Ectodermal cell (in vitro differentiated cells): Measurements from ENCODE around the gene CCDC149.
A peak's percentile ranks its signal among the peaks of the same experiment; 100 is the strongest.
"Not testable (repeated sequence)": the region's sequence is repeated elsewhere in the genome, so short reads cannot be mapped to it uniquely, and the experiment has no call there.

Experiments used
- H3K27ac ChIP-seq: 2 replicates; pipeline ENCODE4 v1.7.0; 2013; ENCODE audit warnings: mild to moderate bottlenecking, low read depth, low read length; ENCODE audit not compliant: insufficient read depth, poor library complexity, severe bottlenecking
- H3K27me3 ChIP-seq: 2 replicates; pipeline ENCODE4 v1.7.0; 2013; ENCODE audit warnings: mild to moderate bottlenecking, low read length; ENCODE audit not compliant: insufficient read depth, control insufficient read depth, poor library complexity, severe bottlenecking
- H3K36me3 ChIP-seq: one replicate; pipeline ENCODE4 v1.7.0; 2013; ENCODE audit warnings: low read length; ENCODE audit not compliant: control insufficient read depth, insufficient read depth
- H3K4me1 ChIP-seq: one replicate; pipeline ENCODE4 v1.7.0; 2013; ENCODE audit warnings: low read length; ENCODE audit not compliant: control insufficient read depth, insufficient read depth
- H3K4me3 ChIP-seq: 2 replicates; pipeline ENCODE4 v1.7.0; 2013; ENCODE audit warnings: low read depth, low read length, control low read depth; ENCODE audit not compliant: insufficient read depth
- H3K9me3 ChIP-seq: 2 replicates; pipeline ENCODE4 v1.7.0; 2013; ENCODE audit warnings: mild to moderate bottlenecking, low read length, moderate library complexity; ENCODE audit not compliant: control insufficient read depth
- WGBS, 2 experiments: methylation state at CpG; one replicate each; pipeline ENCODE4 v1.1.7; 2013; ENCODE audit warnings: missing lambda C conversion rate in 2 of 2; 5-methylcytosine and 5-hydroxymethylcytosine counted together

The CCDC149 gene

GRCh38 chr4:24920008-24920407 lies 7.2 kb upstream of the CCDC149 start:
- peaks cover 8% of the 10 kb centered on the region for H3K4me1 ChIP-seq
- 93 to 98% methylated on average over 2 of the region's 2 CpGs for WGBS, 2 experiments
- no peaks in the 10 kb centered on the region for H3K36me3 ChIP-seq
- H3K27me3 ChIP-seq, result no peaks in the 10 kb centered on the region
- no peak overlapping the region for H3K4me3 ChIP-seq
- no peak overlapping the region for H3K27ac ChIP-seq
- no peaks in the 10 kb centered on the region for H3K9me3 ChIP-seq

DNA sequence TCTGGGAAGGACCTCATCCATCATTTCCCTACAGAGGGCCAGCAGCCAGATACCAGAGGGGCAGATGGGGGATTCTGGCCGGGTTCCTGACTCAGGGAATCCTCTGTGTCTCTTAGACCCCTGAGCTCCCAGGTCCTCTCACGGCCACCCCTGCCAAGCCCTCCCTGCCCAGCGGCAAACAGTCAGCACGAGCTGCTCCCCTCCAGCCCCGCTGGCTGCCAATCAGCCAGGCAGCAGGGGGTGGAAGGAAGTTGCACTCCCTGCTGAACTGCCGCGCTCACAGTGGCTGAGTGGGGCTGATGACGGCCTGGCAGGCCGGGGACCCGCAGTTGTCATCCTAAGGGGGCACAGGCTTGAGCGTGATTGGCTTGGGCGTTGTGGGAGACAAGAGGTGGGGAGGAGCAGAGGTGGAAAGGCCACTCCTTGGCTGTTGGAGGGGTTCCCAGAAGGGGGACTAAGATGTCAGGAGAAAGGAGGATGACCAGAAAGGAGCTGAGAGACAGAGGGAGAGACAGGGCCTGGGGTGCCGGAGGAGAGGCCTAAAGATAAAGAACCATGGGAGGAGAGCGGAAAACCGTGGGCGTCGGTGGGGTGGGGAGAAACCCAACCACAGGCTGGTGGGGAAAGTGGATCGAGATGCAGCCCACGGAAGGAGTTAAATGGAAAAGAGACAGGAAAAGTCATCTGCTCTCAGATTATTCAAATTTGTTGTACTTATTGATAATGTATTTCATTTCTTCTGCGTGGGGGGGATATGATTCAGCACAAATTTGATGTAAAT lies 4.4 kb upstream of the CCDC149 start:
- 46 to 52% methylated on average over 20 of the region's 20 CpGs for WGBS, 2 experiments
- Histone ChIP-seq H3K9me3 (no peaks in the 10 kb centered on the region), H3K36me3 (no peaks in the 10 kb centered on the region), H3K27ac (no peak overlapping the region), H3K4me3 (no peak overlapping the region), H3K27me3 (peaks cover 10% of the 10 kb centered on the region), H3K4me1 (peaks cover 8% of the 10 kb centered on the region)

DNA sequence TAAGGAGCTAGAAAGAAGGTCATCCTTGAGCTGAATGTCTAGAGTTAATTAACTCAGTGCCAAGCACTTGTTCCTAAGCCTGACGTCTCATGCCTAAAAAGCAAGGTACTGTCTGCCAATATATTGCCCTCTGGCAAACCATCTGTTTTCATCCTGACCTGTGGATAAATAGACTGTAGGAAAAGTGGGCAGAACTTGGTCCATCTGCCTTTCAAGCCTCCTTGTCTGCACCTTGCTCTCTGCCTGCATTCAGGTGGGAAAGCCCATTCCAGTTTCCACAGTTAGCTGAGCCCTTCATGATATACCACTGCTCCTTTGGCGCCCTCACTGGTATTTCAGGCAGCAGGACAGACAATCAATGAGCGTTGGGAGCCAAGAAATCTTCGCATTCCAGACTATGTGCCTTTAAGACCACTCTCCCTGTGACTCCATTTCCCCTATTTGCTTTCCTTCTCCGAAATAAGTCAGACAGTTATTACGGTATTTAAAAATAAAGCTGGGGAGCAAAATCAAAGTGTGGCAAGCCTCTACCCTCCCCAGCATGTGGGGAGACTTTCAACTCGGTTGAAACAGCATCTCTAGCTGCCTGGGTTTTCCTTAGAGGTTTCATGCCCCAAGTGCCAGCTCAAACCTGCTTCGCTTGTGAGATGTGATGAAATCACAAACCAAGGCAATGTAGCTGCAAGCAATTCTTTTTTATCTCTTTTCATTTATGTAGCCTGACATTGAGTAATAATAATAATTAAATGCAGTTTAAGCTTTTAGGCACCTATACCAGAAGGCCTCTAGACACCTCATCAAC lies 2.5 kb upstream of the CCDC149 start:
- Histone ChIP-seq H3K9me3 (no peaks in the 10 kb centered on the region), H3K36me3 (no peaks in the 10 kb centered on the region), H3K4me3 (no peak overlapping the region), H3K4me1 (peaks cover 8% of the 10 kb centered on the region), H3K27ac (no peak overlapping the region), H3K27me3 (peaks cover 14% of the 10 kb centered on the region)
- 68 to 69% methylated on average over 8 of the region's 8 CpGs for WGBS, 2 experiments

GRCh38 chr4:24914460-24914859 lies 1.6 kb upstream of the CCDC149 start:
- Histone ChIP-seq H3K4me1 (peaks cover 8% of the 10 kb centered on the region), H3K4me3 (no peak overlapping the region), H3K9me3 (no peaks in the 10 kb centered on the region), H3K27ac (no peak overlapping the region), H3K27me3 (peaks cover 14% of the 10 kb centered on the region), H3K36me3 (peaks cover 3% of the 10 kb centered on the region)
- WGBS, 2 experiments, result 88 to 94% methylated on average over 3 to 6 of the region's 6 CpGs

GRCh38 chr4:24913119-24913485 lies 260 bp upstream of the CCDC149 start:
- 17 to 22% methylated on average over 22 to 24 of the region's 25 CpGs for WGBS, 2 experiments
- Histone ChIP-seq H3K9me3 (no peaks in the 10 kb centered on the region), H3K27me3 (peaks cover 14% of the 10 kb centered on the region), H3K4me3 (peak overlapping the region; percentile 33), H3K36me3 (peaks cover 3% of the 10 kb centered on the region), H3K27ac (no peak overlapping the region), H3K4me1 (peaks cover 8% of the 10 kb centered on the region)

DNA sequence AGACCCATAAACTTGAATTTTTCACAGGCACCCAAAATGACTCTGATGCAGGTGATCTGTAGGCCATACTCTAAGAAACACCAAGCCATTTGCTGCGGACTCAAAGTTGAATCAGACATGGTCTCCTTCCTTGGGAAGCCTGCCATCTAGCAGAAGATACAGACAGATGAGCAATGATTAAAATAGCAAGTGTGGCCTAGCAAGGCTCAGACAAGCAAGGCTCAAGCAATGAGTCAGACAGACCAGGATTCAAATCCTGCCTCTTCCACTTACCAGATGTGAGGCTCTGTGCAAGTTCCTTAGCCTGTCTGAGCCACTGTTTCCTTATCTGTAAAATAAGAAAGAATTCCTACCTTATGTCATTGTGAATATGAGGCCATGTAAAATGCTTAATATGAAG lies 2.3 kb downstream of the CCDC149 start:
- Histone ChIP-seq H3K27ac (no peak overlapping the region), H3K36me3 (peaks cover 3% of the 10 kb centered on the region), H3K4me1 (no peaks in the 10 kb centered on the region), H3K27me3 (peaks cover 14% of the 10 kb centered on the region), H3K9me3 (no peaks in the 10 kb centered on the region), H3K4me3 (no peak overlapping the region)
- 93 to 94% methylated on average over 1 of the region's 1 CpG for WGBS, 2 experiments

- H3K4me3 ChIP-seq, H3K9me3 ChIP-seq, H3K36me3 ChIP-seq, H3K27ac ChIP-seq, H3K4me1 ChIP-seq: not testable (repeated sequence)
- peaks cover 14% of the 10 kb centered on the region for H3K27me3 ChIP-seq
- 88 to 96% methylated on average over 3 of the region's 3 CpGs for WGBS, 2 experiments
These were observed 3.2 kb downstream of the CCDC149 start for GRCh38 chr4:24909606-24910005.

DNA sequence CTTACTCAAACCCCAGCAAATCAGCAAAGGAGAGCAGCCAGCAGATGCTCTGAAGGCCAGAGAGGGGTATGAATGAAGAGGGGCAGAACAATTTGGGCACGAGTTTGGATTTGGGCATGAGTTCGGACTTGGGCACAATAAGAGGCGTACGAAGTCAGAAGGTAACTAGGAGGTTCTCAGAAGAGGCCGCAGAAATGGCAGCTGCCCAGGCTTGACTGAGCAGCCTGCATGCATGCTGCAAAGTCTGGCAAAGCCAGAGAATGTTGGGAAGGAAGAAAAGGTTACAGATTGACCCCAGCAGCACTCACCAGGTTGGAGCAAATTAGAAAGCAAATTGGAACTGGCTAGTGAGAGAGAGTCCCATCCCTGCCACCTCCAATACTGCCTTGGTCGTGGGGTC lies 15.2 kb downstream of the CCDC149 start:
- no peaks in the 10 kb centered on the region for H3K27me3 ChIP-seq
- no peak overlapping the region for H3K4me3 ChIP-seq
- H3K36me3 ChIP-seq, result no peaks in the 10 kb centered on the region
- no peaks in the 10 kb centered on the region for H3K9me3 ChIP-seq
- WGBS, 2 experiments, result 92 to 93% methylated on average over 6 of the region's 6 CpGs
- no peaks in the 10 kb centered on the region for H3K4me1 ChIP-seq
- H3K27ac ChIP-seq, result no peak overlapping the region

- Histone ChIP-seq H3K9me3 (no peaks in the 10 kb centered on the region), H3K36me3 (no peaks in the 10 kb centered on the region), H3K27me3 (no peaks in the 10 kb centered on the region), H3K4me3 (no peak overlapping the region), H3K27ac (no peak overlapping the region), H3K4me1 (no peaks in the 10 kb centered on the region)
- WGBS, 2 experiments, result 88 to 93% methylated on average over 5 of the region's 5 CpGs
These were observed 15.9 kb downstream of the CCDC149 start for GRCh38 chr4:24896977-24897376.

DNA sequence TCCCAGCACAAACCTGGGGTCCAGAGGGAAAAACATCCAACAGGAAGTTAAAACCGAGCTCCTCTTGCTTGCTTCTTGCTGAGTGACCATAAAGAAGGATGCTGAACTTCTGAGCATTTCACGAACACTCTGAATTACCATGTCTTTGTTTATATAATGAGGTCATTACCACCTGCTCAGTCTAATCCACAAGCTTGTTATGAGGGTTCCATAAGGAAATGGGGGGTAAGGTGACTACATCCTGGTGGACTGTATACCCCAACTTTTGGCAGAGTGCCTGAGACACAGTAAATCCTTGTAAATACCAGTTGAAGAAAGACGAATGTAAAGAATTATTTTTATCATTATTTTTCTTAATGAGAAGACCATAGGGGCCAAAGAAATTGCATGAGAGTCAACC lies 16.8 kb downstream of the CCDC149 start:
- Histone ChIP-seq H3K4me1 (no peaks in the 10 kb centered on the region), H3K36me3 (no peaks in the 10 kb centered on the region), H3K27ac (no peak overlapping the region), H3K9me3 (no peaks in the 10 kb centered on the region), H3K27me3 (no peaks in the 10 kb centered on the region), H3K4me3 (no peak overlapping the region)
- 84 to 88% methylated on average over 2 to 3 of the region's 3 CpGs for WGBS, 2 experiments
